DMS153 treated with DMSO at 0.1 percent for 48 hours (cell line): Measurements from ENCODE around the gene COMT.
"Not testable (repeated sequence)": the region's sequence is repeated elsewhere in the genome, so short reads cannot be mapped to it uniquely, and the experiment has no call there.

Experiments
- DNase-seq: peaks from one replicate; lab custom pipeline; 2025; ENCODE audit not compliant: unreplicated experiment; lab: John Stamatoyannopoulos, UW

Gene COMT

GRCh38 chr22:19928207-19928606 lies 13.4 kb upstream of the COMT start:
- no peak for DNase-seq

GRCh38 chr22:19929586-19930550 lies 11.7 kb upstream of the COMT start:
- no peak for DNase-seq

- no peak for DNase-seq
Measured at GRCh38 chr22:19930551-19931486, 10.8 kb upstream of the COMT start.

- no peak for DNase-seq
Measured at GRCh38 chr22:19931514-19931913, 10.1 kb upstream of the COMT start.

GRCh38 chr22:19932367-19933206 lies 9.0 kb upstream of the COMT start:
- no peak for DNase-seq

- DNase-seq = no peak
Measured at GRCh38 chr22:19933341-19934241, 8.0 kb upstream of the COMT start.

- not testable (repeated sequence) for DNase-seq
Measured at GRCh38 chr22:19935123-19935718, 6.4 kb upstream of the COMT start.

GRCh38 chr22:19936513-19936912 lies 5.1 kb upstream of the COMT start:
- no peak for DNase-seq

- no peak for DNase-seq
Measured at GRCh38 chr22:19937616-19938473, 3.7 kb upstream of the COMT start.

- no peak for DNase-seq
Measured at GRCh38 chr22:19940536-19941364, 822 bp upstream of the COMT start.

GRCh38 chr22:19942157-19943081 lies 847 bp downstream of the COMT start:
- no peak for DNase-seq

- no peak for DNase-seq
Measured at GRCh38 chr22:19943082-19944026, 1.8 kb downstream of the COMT start.

GRCh38 chr22:19948057-19948760 lies 6.6 kb downstream of the COMT start:
- no peak for DNase-seq

- DNase-seq = no peak
Measured at GRCh38 chr22:19951346-19951745, 9.8 kb downstream of the COMT start.
